ENCODE data around the gene IGFN1. TPM values are rescaled to one million over a fixed set of nuclear protein-coding genes. Genes with fewer than 3 reads are reported as not detected.

Gene IGFN1
- total RNA-seq, 1 experiment from 2014 or later = 4.3 TPM

- Histone ChIP-seq H3F3A (ENCODE audit: insufficient read depth, low read depth) (peaks cover 24% of the 10 kb centered on the region), H2AFZ (no peak overlapping the region), H3K4me1 (replicated peaks; ENCODE audit: insufficient read depth) (peaks cover 41% of the 10 kb centered on the region), H3K79me2 (ENCODE audit: low read depth) (no peaks in the 10 kb centered on the region), H3K27ac (peak overlapping the region; percentile 87), H3K9me2 (ENCODE audit: insufficient read depth) (no peaks in the 10 kb centered on the region), H3K9me3 (ENCODE audit: insufficient read depth, low read depth) (no peaks in the 10 kb centered on the region), H3K27me3 (ENCODE audit: insufficient read depth, low read depth) (no peaks in the 10 kb centered on the region), H4K20me1 (ENCODE audit: insufficient read depth) (no peaks in the 10 kb centered on the region), H3K4me3 (no peak overlapping the region), H3K4me2 (peak overlapping the region; percentile 57), H3K36me3 (ENCODE audit: low read depth) (no peaks in the 10 kb centered on the region)
- intact Hi-C loops (cut with micrococcal nuclease; ENCODE audit: unreplicated experiment) = loop anchor here (5.0 kb wide), 1 partner anchor 81 kb away; no protein-coding TSS in a partner anchor
- no peak for DNase-seq
- POLR2A ChIA-PET (ENCODE audit: unreplicated experiment) = interaction anchor here (0.6 kb wide), 1 partner anchor 134 kb away, joined by 3 read pairs; no protein-coding TSS in a partner anchor
- CTCF ChIA-PET = interaction anchor here (1.5 kb wide), 1 partner anchor 92 kb away, joined by 3 read pairs; no protein-coding TSS in a partner anchor
- BruUV-seq (replicated peaks) = no TSS peak
- no peak for TF ChIP-seq CTCF (conservative IDR thresholded peaks at IDR 0.05)
- TF ChIP-seq EZH2 (IDR thresholded peaks at IDR 0.05; ENCODE audit: low read depth) = no peak
Observed at GRCh38 chr1:201266276-201266675, 75.7 kb downstream of the IGFN1 start.

GRCh38 chr1:201266774-201267173, 76.2 kb downstream of the IGFN1 start:
- BruUV-seq (replicated peaks) = no TSS peak
- Histone ChIP-seq H3K27ac (peak overlapping the region; percentile 87), H3K36me3 (ENCODE audit: low read depth) (no peaks in the 10 kb centered on the region), H3K79me2 (ENCODE audit: low read depth) (no peaks in the 10 kb centered on the region), H3K4me1 (replicated peaks; ENCODE audit: insufficient read depth) (peaks cover 41% of the 10 kb centered on the region), H3F3A (ENCODE audit: insufficient read depth, low read depth) (peaks cover 24% of the 10 kb centered on the region), H3K9me2 (ENCODE audit: insufficient read depth) (no peaks in the 10 kb centered on the region), H4K20me1 (ENCODE audit: insufficient read depth) (no peaks in the 10 kb centered on the region), H2AFZ (no peak overlapping the region), H3K9me3 (ENCODE audit: insufficient read depth, low read depth) (no peaks in the 10 kb centered on the region), H3K4me2 (peak overlapping the region; percentile 57), H3K27me3 (ENCODE audit: insufficient read depth, low read depth) (no peaks in the 10 kb centered on the region), H3K4me3 (no peak overlapping the region)
- TF ChIP-seq EZH2 (IDR thresholded peaks at IDR 0.05; ENCODE audit: low read depth) (no peak), CTCF (conservative IDR thresholded peaks at IDR 0.05) (no peak)
- ChIA-PET POLR2A (ENCODE audit: unreplicated experiment) (interaction anchor here (0.6 kb wide), 1 partner anchor 133 kb away, joined by 3 read pairs; no protein-coding TSS in a partner anchor), CTCF (interaction anchor here (1.5 kb wide), 1 partner anchor 91 kb away, joined by 3 read pairs; no protein-coding TSS in a partner anchor)
- intact Hi-C loops (cut with micrococcal nuclease; ENCODE audit: unreplicated experiment) = loop anchor here (5.0 kb wide), 1 partner anchor 81 kb away; no protein-coding TSS in a partner anchor
- DNase-seq = peak in 1 of 2 experiments; percentile 94

- Histone ChIP-seq H3K79me2 (ENCODE audit: low read depth) (no peaks in the 10 kb centered on the region), H3K9me3 (ENCODE audit: insufficient read depth, low read depth) (no peaks in the 10 kb centered on the region), H3K4me1 (replicated peaks; ENCODE audit: insufficient read depth) (peaks cover 41% of the 10 kb centered on the region), H3K4me2 (peak overlapping the region; percentile 57), H4K20me1 (ENCODE audit: insufficient read depth) (no peaks in the 10 kb centered on the region), H3F3A (ENCODE audit: insufficient read depth, low read depth) (peaks cover 24% of the 10 kb centered on the region), H3K4me3 (no peak overlapping the region), H3K27me3 (ENCODE audit: insufficient read depth, low read depth) (no peaks in the 10 kb centered on the region), H3K9me2 (ENCODE audit: insufficient read depth) (no peaks in the 10 kb centered on the region), H3K27ac (peak overlapping the region; percentile 87), H2AFZ (no peak overlapping the region), H3K36me3 (ENCODE audit: low read depth) (no peaks in the 10 kb centered on the region)
- TSS peak; percentile 33 for BruUV-seq (replicated peaks)
- intact Hi-C loops (cut with micrococcal nuclease; ENCODE audit: unreplicated experiment) = loop anchor here (5.0 kb wide), 1 partner anchor 80 kb away; no protein-coding TSS in a partner anchor
- ChIA-PET CTCF (no interaction called here), POLR2A (ENCODE audit: unreplicated experiment) (no interaction called here)
- no peak for TF ChIP-seq EZH2 (IDR thresholded peaks at IDR 0.05; ENCODE audit: low read depth)
- TF ChIP-seq CTCF (conservative IDR thresholded peaks at IDR 0.05) = no peak
- DNase-seq = peak in 1 of 2 experiments; percentile 76
Observed at GRCh38 chr1:201267481-201268229, 77.0 kb downstream of the IGFN1 start.
